Prostate gland (tissue), 2 donors: ENCODE data around the gene SEPHS1. TPM values are rescaled to one million over a fixed set of nuclear protein-coding genes. Genes with fewer than 3 reads are reported as not detected.

ENCODE experiments used
- DNase-seq: peaks from one replicate; pipeline ENCODE4 v3.0.0-alpha.2; 2019; ENCODE audit warnings: low spot score
- H3K27ac ChIP-seq, 2 donors: fragments of 200-600 bp; sonication (generic); 2 replicates each; pipeline ENCODE4 v1.5.1; 2017 to 2019
- H3K27me3 ChIP-seq: fragments of 200-600 bp; sonication (generic); replicated peaks from 2 replicates; pipeline ENCODE4 v1.5.1; 2019; ENCODE audit not compliant: insufficient read depth
- H3K36me3 ChIP-seq, 2 donors: fragments of 200-600 bp; sonication (generic); 1 replicate in 1 of 2; 2 replicates in 1 of 2; pipeline versions ENCODE4 v1.5.1 to v1.8.1; 2017 to 2019
- H3K4me1 ChIP-seq: fragments of 200-600 bp; sonication (generic); replicated peaks from 2 replicates; pipeline ENCODE4 v1.5.1; 2019
- H3K4me3 ChIP-seq, 2 donors: fragments of 200-600 bp; sonication (generic); 2 replicates each; pipeline ENCODE4 v1.5.1; 2017 to 2019
- H3K9me3 ChIP-seq: fragments of 200-600 bp; sonication (generic); 2 replicates; pipeline ENCODE4 v1.5.1; 2017
- POLR2A ChIP-seq: fragments of 450-650 bp; IDR thresholded peaks from one replicate; pipeline ENCODE4 v1.6.1; 2016; ENCODE audit warnings: antibody characterized with exemption, mild to moderate bottlenecking
- POLR2AphosphoS5 ChIP-seq: sonication (generic); formaldehyde crosslinking; IDR thresholded peaks from one replicate; pipeline ENCODE4 v1.6.1; 2017; ENCODE audit warnings: antibody characterized with exemption
- WGBS: methylation state at CpG from one replicate; pipeline ENCODE4 v1.1.5; 2018; 5-methylcytosine and 5-hydroxymethylcytosine counted together
- intact Hi-C: fragments of 100-400 bp; cut with DNase I; formaldehyde crosslinking; loops from one replicate; pipeline ENCODE4 v1.14.2; 2022
- total RNA-seq, 2 donors: library from RNA; depleted of rRNA; stranded (reverse); fragments of >200 nt; gene quantifications; one replicate each; pipeline ENCODE4 v1.1.0, GENCODE V29; 2016
- TF ChIP-seq, protein P1 (sequence below), 4 experiments: fragments of 200-600 bp in 2 of 4; fragments of 450-650 bp in 2 of 4; sonication (generic) in 2 of 4; IDR thresholded peaks; 1 replicate in 3 of 4; 2 replicates in 1 of 4; pipeline ENCODE4 v1.5.1; 2016 to 2019; ENCODE audit warnings: antibody characterized with exemption in 4 of 4, mild to moderate bottlenecking in 2 of 4, moderate library complexity in 2 of 4

SEPHS1 gene
- total RNA-seq, 2 donors from 2014 or later = 41.1 to 60.9 TPM

DNA sequence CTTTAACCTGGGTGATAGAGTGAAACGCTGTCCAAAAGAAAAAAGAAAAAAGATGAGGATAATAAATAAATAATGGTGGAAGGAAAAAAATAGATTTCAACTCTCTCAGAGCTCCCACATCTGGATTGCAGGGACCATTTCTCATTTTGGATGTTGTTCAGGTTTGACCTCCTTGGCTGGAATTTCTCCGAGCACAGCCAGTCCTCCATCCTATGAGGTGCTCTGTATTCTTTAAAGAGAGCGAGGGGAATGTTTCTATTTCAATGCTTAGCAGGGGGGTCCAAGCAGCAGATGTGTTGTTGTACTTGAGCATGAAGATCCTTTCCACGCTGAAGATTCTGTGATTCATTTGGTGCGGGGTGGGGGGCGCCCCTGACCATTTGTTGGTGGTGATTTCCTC, 17.7 kb upstream of the SEPHS1 start:
- TF ChIP-seq POLR2AphosphoS5 = no peak
- TF ChIP-seq POLR2A = no peak
- TF ChIP-seq, protein P1, sequence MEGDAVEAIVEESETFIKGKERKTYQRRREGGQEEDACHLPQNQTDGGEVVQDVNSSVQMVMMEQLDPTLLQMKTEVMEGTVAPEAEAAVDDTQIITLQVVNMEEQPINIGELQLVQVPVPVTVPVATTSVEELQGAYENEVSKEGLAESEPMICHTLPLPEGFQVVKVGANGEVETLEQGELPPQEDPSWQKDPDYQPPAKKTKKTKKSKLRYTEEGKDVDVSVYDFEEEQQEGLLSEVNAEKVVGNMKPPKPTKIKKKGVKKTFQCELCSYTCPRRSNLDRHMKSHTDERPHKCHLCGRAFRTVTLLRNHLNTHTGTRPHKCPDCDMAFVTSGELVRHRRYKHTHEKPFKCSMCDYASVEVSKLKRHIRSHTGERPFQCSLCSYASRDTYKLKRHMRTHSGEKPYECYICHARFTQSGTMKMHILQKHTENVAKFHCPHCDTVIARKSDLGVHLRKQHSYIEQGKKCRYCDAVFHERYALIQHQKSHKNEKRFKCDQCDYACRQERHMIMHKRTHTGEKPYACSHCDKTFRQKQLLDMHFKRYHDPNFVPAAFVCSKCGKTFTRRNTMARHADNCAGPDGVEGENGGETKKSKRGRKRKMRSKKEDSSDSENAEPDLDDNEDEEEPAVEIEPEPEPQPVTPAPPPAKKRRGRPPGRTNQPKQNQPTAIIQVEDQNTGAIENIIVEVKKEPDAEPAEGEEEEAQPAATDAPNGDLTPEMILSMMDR (IDR thresholded peaks at IDR 0.05) = no peak
- no peak overlapping the region for H3K27ac ChIP-seq
- H3K36me3 ChIP-seq = no peaks in the 10 kb centered on the region
- no peak overlapping the region for H3K4me3 ChIP-seq
- 66% methylated on average over 6 of the region's 6 CpGs for WGBS
- intact Hi-C loops = no loop called here
- no peaks in the 10 kb centered on the region for H3K27me3 ChIP-seq
- no peaks in the 10 kb centered on the region for H3K9me3 ChIP-seq
- no peak for DNase-seq
- H3K4me1 ChIP-seq = no peaks in the 10 kb centered on the region

DNA sequence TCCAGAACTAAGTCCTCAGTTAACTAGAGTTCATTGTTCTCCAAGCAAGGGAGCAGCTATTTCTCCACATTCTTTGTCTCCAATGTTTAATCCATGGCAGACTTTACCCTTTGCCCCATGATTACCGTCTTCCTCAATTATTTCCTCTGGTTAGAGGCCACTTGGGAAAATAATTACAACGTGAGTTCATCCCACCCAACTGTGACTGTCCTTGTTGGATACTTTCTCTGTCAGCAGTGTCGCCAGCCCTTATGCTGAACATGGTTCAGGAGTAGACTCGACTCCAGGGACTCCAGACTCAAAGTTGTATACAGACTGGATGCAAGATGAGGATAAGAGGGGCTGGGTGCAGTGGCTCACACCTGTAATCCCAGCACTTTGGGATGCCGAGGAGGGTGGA, 17.1 kb upstream of the SEPHS1 start:
- DNase-seq = no peak
- Histone ChIP-seq H3K27ac (no peak overlapping the region), H3K4me3 (no peak overlapping the region), H3K9me3 (no peaks in the 10 kb centered on the region), H3K36me3 (no peaks in the 10 kb centered on the region), H3K4me1 (no peaks in the 10 kb centered on the region), H3K27me3 (no peaks in the 10 kb centered on the region)
- WGBS = 77% methylated on average over 5 of the region's 5 CpGs
- intact Hi-C loops = no loop called here
- TF ChIP-seq POLR2A (no peak), POLR2AphosphoS5 (no peak)

DNA sequence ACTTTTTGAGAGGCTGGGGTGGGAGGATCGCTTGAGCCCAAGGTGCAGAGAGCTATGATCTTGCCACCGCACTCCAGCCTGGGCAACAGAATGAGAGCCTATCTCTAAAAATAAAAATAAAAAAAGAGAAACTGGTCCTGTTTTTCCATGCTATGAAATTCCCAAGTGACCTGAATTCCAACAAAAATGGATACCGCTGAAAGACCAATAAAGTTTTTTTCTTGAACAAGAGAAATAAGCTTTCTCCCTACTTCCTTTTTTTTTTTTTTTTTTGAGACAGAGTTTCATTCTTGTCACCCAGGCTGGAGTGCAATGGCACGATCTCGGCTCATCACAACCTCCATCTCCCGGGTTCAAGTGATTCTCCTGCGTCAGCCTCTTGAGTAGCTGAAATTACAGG, 12.5 kb upstream of the SEPHS1 start:
- Histone ChIP-seq H3K27me3 (no peaks in the 10 kb centered on the region), H3K27ac (no peak overlapping the region), H3K9me3 (no peaks in the 10 kb centered on the region), H3K36me3 (no peaks in the 10 kb centered on the region), H3K4me3 (no peak overlapping the region), H3K4me1 (no peaks in the 10 kb centered on the region)
- 76% methylated on average over 7 of the region's 7 CpGs for whole genome bisulfite sequencing
- TF ChIP-seq, protein P1 (IDR thresholded peaks at IDR 0.05) = no peak
- TF ChIP-seq POLR2AphosphoS5 (no peak), POLR2A (no peak)
- DNase-seq = no peak
- intact Hi-C loops = no loop called here

DNA sequence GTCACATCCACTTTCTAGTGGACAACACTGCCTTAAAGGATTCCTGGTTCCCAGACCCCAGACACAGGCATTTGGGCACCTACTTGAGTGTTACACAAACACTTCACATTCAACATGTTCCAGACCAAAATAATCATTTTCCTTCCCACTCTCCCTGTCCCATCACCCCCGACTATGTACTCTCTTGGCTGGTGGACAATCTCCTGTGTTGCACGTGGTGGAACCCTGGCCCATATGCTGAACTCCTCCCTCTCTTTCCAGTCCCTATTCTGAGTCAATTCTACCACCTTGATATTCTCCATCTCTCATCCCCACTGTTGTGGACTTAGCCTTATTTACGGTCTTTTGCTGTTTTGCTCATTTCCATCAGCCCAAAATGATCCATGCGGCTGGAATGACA, 8.3 kb upstream of the SEPHS1 start:
- no peaks in the 10 kb centered on the region for H3K36me3 ChIP-seq
- no peaks in the 10 kb centered on the region for H3K9me3 ChIP-seq
- no peak overlapping the region for H3K27ac ChIP-seq
- no peaks in the 10 kb centered on the region for H3K4me1 ChIP-seq
- no peak for DNase-seq
- H3K4me3 ChIP-seq = no peak overlapping the region
- intact Hi-C loops = no loop called here
- H3K27me3 ChIP-seq = no peaks in the 10 kb centered on the region
- TF ChIP-seq, protein P1 (IDR thresholded peaks at IDR 0.05) = no peak
- TF ChIP-seq POLR2A (no peak), POLR2AphosphoS5 (no peak)
- WGBS = 52% methylated on average over 4 of the region's 4 CpGs

DNA sequence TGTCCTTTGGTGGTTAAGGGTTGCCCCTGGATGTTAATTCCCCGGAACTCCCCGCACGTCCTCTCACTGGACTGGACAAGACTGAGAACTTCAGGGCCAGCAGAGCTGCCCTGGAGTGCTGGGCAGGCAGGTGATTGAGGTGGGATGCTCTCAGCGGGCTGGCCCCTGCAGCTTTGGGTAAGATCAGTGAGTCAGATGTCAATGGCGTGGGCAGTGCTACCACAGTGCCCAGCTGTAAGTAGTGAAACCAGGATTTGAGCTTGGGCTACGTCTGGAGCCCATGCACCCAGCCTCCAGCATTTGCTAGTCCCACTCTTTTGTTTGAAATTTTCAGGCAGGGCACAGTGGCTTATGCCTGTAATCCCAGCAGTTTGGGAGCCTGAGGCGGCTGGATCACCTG, 6.7 kb upstream of the SEPHS1 start:
- TF ChIP-seq, protein P1 (IDR thresholded peaks at IDR 0.05) = no peak
- TF ChIP-seq POLR2AphosphoS5 = no peak
- TF ChIP-seq POLR2A = no peak
- no peak overlapping the region for H3K27ac ChIP-seq
- DNase-seq = no peak
- intact Hi-C loops = no loop called here
- H3K36me3 ChIP-seq = no peaks in the 10 kb centered on the region
- WGBS = 94% methylated on average over 7 of the region's 7 CpGs
- no peak overlapping the region for H3K4me3 ChIP-seq
- H3K27me3 ChIP-seq = no peaks in the 10 kb centered on the region
- no peaks in the 10 kb centered on the region for H3K4me1 ChIP-seq
- H3K9me3 ChIP-seq = no peaks in the 10 kb centered on the region
